GM12874 (cell line): ENCODE data around the gene TMCC3.

Source experiments
- CTCF ChIP-seq: IDR thresholded peaks from 2 replicates; pipeline ENCODE4 v1.5.1; 2011; ENCODE audit warnings: low read depth, mild to moderate bottlenecking, control low read depth, low read length, moderate library complexity; ENCODE audit not compliant: insufficient read depth

TMCC3 gene

GRCh38 chr12:94604366-94604698 lies 46.0 kb downstream of the TMCC3 start:
- no peak for TF ChIP-seq CTCF

GRCh38 chr12:94603434-94604365 lies 46.7 kb downstream of the TMCC3 start:
- peak; percentile 71 for TF ChIP-seq CTCF

DNA sequence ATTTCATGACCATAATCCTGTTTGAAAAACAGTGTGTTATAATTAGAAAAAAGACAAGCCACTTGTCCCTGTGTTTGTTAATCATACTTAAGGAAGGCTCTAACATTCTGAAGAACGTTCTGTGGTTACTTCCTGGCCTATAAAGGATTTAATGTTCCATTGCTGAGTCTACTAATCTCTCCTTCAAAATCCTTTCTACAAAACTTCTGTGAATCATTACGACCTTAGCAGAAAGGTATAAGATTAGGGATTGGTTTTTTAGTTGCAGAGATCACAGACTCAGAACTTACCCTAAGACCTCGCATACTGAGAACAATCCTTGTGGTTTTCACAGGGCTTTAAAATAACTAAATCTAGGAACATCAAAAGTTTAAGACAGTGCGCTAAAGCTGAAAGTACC lies 48.3 kb downstream of the TMCC3 start:
- no peak for TF ChIP-seq CTCF

DNA sequence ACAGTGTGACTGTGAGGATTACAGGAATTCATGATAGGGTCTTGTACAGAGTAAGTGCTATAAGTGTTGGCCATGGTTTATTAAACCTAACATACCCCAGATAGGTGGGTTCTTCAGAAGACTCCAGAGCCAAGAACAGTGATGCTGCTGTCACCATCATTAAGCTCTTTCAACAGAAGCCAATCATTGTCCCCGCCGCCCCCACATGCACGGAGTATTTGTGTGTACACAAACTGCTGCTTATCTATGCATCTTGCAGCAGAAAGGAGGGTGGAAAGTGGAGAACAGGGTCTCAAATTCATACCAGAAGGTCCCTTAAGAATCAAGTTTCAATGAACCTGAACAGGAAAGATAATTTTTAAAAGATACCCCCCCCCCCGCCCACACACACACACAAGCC lies 51.2 kb downstream of the TMCC3 start:
- TF ChIP-seq CTCF, result no peak

DNA sequence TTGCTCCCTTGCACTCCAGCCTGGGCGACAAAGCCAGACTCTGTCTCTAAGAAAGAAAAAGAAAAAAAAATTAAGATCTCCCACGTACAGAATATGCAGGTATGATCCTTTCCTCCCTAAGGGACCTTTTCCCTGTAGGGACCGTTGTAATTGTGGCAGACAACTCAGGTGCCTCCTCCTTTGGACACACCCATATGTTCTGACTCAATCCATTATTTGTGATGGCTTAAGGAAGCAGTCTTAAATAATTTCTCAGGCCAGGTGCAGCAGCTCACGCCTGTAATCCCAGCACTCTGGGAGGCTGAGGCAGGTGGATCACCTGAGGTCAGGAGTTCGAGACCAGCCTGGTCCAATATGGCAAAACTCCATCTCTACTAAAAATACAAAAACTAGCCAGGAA lies 53.1 kb downstream of the TMCC3 start:
- TF ChIP-seq CTCF, result no peak

DNA sequence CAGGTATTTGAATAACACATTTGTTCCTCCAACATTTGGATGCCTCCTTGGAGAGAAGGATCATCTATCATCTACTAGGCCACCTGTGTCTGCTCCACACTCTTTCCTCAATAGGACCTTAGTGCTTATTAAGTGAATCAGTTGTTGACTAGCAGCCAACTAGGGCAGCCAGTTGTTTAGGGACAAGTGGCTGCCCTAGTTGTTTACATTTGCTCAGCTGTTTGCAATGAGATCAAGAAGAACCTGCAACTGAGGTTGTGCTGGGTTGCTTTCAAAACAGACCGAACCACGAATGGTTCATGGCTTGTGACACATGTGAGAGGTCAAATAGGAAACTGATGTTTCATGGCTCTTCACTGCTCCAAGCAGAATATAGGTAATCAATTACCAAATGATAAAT lies 53.8 kb downstream of the TMCC3 start:
- TF ChIP-seq CTCF, result no peak

DNA sequence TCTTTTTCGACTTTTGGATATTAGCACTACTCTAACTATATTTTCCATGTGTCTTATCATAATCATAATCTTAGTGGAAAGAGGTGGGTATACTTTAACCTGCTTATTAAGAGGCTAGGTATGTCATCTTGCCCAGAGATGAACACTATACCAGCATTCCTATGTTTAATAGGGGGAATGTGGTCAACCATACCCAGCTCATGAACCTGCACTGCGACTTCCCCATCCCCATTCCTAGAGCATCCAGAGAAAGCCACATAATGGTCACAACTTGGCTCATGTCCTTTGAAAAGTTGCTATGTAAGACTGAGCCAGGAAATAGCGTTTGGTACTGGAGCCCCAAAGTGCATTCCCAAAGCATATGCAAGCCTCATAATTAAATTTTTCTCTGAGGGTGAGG lies 55.2 kb downstream of the TMCC3 start:
- no peak for TF ChIP-seq CTCF
